IPS-18a (cell line): ENCODE results near the gene SMIM14.
A peak's percentile ranks its signal among the peaks of the same experiment; 100 is the strongest.
"Not testable (repeated sequence)": the region's sequence is repeated elsewhere in the genome, so short reads cannot be mapped to it uniquely, and the experiment has no call there.

Source experiments
- H3K27ac ChIP-seq: one replicate; pipeline ENCODE4 v1.5.1; 2013; ENCODE audit warnings: low read length
- H3K27me3 ChIP-seq: one replicate; pipeline ENCODE4 v1.6.1; 2013; ENCODE audit warnings: mild to moderate bottlenecking, low read length; ENCODE audit not compliant: control insufficient read depth, insufficient read depth
- H3K36me3 ChIP-seq: one replicate; pipeline ENCODE4 v1.6.1; 2013; ENCODE audit warnings: low read depth, low read length; ENCODE audit not compliant: control insufficient read depth
- H3K4me1 ChIP-seq: one replicate; pipeline ENCODE4 v1.6.1; 2013; ENCODE audit warnings: low read depth, low read length; ENCODE audit not compliant: control insufficient read depth
- H3K4me3 ChIP-seq: one replicate; pipeline ENCODE4 v1.5.1; 2013; ENCODE audit warnings: low read length
- H3K9ac ChIP-seq: one replicate; pipeline ENCODE4 v1.6.1; 2013; ENCODE audit warnings: mild to moderate bottlenecking, low read length, moderate library complexity
- H3K9me3 ChIP-seq: one replicate; pipeline ENCODE4 v1.6.1; 2013; ENCODE audit warnings: low read depth, low read length; ENCODE audit not compliant: control insufficient read depth

SMIM14 gene

DNA sequence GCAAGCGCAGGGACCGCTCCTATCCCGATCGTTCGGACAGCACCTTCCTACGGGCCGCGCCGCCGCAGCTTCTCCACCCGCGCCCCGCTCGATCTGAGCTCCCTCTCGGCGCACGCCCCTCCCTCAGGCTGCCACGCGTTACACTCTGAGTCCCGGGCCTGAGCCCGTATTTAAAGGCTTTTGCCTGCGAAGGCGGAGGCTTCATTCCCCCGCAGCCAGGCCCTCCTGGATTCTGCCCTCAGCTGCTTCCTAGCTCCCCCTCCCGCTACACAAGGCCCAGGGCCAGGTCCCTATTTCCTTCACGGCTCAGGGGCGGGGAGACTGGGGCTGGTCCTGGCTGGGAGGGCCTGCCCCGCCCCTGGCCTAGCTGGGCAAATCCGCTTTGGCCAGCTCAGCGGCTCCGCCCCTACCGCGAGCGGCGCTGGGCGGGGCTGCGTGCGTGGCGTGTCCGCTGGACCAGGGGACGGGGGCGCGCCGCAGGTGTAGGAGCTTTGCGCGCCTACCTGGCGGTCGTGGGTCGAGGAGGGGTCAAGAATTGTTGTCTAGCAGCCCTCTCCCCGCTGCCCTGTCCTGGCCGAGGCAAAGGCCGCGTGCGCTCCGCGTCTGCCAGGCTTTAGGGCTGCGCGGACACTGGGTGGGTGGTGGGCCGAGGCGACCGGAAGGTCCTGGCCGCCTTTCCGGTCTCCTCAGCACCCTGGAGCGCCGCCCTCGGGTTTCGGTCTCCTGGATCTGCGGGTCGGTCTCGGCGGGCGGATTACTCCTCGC, 111.2 kb downstream of the SMIM14 start, which contains the start of gene UGDH:
Gene UGDH, minus strand, starts transcription at position 144 of the 765 bp plus-strand sequence. CDS start 5,927 bp downstream, outside the sequence.
- Histone ChIP-seq H3K9me3 (peaks cover 8% of the 10 kb centered on the region), H3K36me3 (peaks cover 6% of the 10 kb centered on the region), H3K27ac (peak within 1 kb of the TSS; percentile 16), H3K27me3 (no peaks in the 10 kb centered on the region), H3K4me1 (peaks cover 4% of the 10 kb centered on the region), H3K9ac (peak within 1 kb of the TSS; percentile 83), H3K4me3 (peak within 1 kb of the TSS; percentile 90)

DNA sequence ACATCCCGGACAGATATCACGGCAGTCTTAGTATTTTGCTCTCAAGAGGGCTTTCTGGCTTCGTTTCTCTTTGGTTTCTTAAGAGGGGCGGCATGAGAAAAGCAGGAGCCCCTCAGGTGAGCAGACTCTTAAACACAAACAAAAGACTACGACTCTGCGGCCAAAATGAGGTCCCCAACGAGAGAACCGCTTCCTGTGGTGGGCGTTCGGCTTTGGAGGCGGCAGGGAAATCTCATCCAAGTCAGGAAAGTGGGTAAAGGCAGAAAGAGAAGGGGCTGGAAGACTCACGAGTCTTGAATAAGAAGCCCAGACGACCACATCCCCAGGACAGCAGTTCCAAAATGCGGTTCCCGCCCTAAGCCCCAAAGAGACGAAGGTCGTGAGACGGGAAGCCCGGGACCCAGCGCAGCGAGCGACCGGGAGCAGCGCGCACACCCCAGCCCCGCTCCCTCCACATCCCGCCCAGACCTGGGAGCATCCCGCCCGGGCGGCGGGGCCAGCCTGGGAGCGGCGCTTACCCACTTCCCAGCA, 111.8 kb downstream of the SMIM14 start:
- Histone ChIP-seq H3K36me3 (no peaks in the 10 kb centered on the region), H3K27ac (peak overlapping the region; percentile 8), H3K9ac (peak overlapping the region; percentile 83), H3K4me3 (peak overlapping the region; percentile 90), H3K9me3 (peaks cover 8% of the 10 kb centered on the region), H3K4me1 (peaks cover 4% of the 10 kb centered on the region), H3K27me3 (no peaks in the 10 kb centered on the region)

DNA sequence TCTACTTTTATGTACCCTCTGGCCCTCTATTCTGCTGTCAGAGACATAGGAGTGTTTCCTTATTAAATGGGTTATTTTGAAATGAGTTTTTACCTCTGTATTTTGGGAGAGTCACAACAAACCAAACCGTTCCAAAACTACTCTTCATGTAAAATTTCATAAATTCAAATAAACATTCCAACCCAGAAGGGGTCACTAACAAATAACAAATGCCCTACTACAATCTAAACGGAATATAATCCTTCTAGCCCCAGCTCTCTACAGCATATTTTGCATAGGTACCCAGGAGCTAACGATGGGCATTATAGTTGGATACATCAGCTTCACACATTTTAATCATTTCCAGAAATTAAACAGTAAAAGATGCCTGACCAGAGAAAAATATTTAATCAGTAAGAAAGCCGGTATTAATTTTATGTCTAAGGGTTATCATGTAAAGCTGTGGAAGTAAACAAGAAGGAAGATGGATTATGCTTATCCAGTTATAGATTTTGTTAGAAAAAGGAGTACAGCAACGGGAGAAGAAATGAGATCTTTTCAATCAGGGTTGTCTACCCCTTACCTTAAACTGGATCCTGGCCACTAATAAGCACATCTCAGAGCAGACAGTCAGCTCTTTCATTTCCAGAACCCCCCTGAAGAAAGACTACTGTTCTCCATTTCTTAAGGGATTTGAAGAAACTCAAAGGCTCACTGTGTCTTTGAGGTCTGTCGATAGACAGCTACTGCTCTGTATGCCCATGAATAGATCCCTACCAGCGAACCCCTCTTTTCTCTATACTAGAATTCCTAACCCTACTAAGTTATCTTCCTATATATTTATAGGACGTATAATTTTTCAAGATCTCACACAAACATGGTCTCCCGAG, 112.6 kb downstream of the SMIM14 start:
- Histone ChIP-seq H3K9ac (peak overlapping the region; percentile 83), H3K27ac (no peak overlapping the region), H3K9me3 (peaks cover 8% of the 10 kb centered on the region), H3K36me3 (no peaks in the 10 kb centered on the region), H3K27me3 (no peaks in the 10 kb centered on the region), H3K4me1 (peaks cover 4% of the 10 kb centered on the region), H3K4me3 (peak overlapping the region; percentile 90)

DNA sequence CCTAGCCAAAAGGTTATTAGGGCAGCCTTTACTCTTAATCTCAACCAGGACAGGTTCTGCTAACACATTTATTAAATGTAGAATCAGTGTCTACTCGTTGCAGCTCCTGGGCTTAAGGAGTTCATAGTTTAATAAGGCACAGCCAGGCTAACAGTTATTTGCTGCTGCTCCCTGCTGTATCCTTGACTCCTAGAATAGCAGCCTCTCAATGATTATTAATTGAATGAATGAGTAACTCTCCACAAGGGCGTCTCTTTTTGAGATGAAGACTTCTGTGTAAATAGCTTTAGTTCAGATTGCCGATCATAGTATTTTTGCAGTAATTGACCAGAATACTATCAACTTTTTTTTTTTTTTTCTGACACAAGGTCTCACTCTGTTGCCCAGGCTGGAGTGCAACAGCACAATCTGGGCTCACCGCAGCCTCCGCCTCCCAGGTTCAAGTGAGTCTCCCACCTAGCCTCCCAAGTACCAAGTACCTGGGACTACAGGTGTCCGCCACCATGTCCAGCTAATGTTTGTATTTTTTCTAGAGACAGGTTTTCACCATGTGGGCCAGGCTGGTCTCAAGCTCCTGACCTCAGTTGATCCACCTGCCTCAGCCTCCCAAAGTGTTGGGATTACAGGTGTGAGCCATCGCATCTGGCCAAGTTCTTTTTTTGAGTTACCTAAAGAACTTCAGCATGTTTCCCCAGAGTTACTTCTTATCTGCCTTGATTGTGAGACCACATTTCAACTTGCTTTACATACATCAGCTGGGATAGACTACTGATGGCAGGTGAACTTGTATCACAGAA, 114.3 kb downstream of the SMIM14 start:
- Histone ChIP-seq H3K4me3 (no peak overlapping the region), H3K9me3 (no peaks in the 10 kb centered on the region), H3K36me3 (no peaks in the 10 kb centered on the region), H3K27ac (no peak overlapping the region), H3K9ac (no peak overlapping the region), H3K4me1 (peaks cover 4% of the 10 kb centered on the region), H3K27me3 (no peaks in the 10 kb centered on the region)

DNA sequence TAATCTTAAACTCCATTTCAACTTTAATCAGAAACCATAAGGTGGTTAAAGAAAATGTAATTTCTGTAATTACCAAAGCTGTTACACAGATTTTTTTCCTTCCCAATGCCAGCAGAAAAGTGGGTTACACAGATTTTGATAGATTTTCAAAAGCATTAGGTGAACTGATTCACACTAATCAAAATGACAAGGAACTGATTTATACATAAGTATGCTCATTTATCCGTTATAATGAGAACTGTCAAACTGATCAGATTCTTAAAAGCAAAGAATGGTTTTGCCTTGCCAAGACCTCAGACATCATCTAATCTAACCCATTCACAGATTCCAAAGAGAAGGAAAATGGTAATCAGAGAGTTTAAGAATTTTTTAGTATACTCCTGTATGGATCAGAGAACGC, 116.6 kb downstream of the SMIM14 start:
- peaks cover 11% of the 10 kb centered on the region for H3K36me3 ChIP-seq
- H3K27ac ChIP-seq = no peak overlapping the region
- no peak overlapping the region for H3K4me3 ChIP-seq
- no peak overlapping the region for H3K9ac ChIP-seq
- H3K9me3 ChIP-seq = no peaks in the 10 kb centered on the region
- peaks cover 4% of the 10 kb centered on the region for H3K4me1 ChIP-seq
- H3K27me3 ChIP-seq = no peaks in the 10 kb centered on the region

DNA sequence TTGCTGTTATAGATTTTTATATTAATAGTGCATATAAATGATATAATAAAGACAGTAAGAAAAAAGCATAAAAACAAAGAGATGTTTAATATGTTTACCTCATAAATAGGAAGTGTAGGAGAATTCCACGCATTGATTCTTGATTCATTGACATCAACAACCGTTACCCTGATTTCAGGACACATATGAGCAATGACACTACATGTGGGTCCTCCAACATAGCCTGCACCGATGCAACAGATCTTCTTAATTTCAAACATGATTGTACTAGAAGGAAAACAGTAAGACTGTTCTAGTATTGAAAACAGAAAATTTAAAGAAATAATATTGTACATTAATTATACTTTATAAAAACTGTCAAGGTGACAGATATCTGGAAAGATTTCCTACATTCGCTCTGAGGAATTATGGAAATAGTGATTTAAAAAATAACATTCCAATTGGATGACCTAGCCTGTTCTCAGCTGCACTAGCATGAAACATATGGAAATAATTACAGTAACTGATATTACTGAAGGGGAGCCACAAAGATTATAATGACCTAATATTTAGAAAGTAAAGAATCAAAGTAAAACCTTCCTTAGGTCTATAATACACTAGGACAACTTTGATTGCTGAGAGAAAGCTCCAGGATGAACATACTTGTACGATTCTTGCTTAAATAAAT, 117.3 kb downstream of the SMIM14 start:
- Histone ChIP-seq H3K4me1 (peaks cover 4% of the 10 kb centered on the region), H3K4me3 (no peak overlapping the region), H3K36me3 (peaks cover 11% of the 10 kb centered on the region), H3K27me3 (no peaks in the 10 kb centered on the region), H3K9me3 (no peaks in the 10 kb centered on the region), H3K9ac (no peak overlapping the region), H3K27ac (no peak overlapping the region)

DNA sequence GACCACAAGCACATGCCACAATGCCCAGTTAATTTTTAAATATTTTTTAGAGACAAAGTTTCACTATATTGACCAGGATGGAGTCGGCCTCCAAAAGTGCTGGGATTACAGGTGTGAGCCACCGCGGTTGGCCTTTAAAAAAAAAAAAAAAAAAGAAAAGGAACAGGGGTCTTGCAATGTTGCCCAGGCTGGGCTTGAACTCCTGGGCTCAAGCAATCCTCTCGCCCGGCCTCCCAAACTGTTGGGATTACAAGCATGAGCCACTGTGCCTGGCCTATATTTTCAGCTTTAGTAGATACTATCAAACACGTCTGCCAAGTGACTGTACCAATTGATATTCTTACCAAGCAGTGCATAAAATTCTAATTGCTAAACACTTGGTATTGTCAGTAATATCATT, 120.2 kb downstream of the SMIM14 start:
- no peaks in the 10 kb centered on the region for H3K9me3 ChIP-seq
- no peak overlapping the region for H3K27ac ChIP-seq
- no peak overlapping the region for H3K4me3 ChIP-seq
- no peaks in the 10 kb centered on the region for H3K4me1 ChIP-seq
- no peak overlapping the region for H3K9ac ChIP-seq
- no peaks in the 10 kb centered on the region for H3K27me3 ChIP-seq
- peaks cover 18% of the 10 kb centered on the region for H3K36me3 ChIP-seq

DNA sequence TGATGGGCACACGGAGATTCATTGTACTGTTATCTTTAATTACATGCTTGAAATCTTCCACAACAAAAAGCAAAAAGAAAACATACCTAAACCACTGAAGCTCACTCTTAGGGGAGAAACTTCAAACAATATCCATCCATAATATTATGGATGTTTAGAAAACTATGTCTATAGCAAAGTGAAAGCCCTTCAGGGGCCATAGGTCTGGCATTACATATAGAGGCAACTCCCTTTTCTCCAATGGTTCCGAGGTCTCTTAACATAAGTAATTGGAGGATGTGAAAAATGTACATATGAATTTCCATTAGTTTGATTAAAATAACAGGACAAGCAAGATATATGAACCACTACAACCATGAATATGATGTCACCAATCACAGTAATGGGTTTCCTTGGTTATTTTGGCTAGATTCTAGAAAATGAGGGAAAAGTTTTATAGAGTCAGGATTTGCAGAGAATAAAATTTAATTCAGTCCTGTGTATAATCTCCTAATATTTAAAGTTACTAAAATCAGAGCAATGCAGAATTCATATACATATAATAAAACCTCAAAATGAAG, 122.2 kb downstream of the SMIM14 start:
- no peaks in the 10 kb centered on the region for H3K4me1 ChIP-seq
- H3K27me3 ChIP-seq = no peaks in the 10 kb centered on the region
- H3K4me3 ChIP-seq = no peak overlapping the region
- H3K9ac ChIP-seq = no peak overlapping the region
- no peak overlapping the region for H3K27ac ChIP-seq
- peaks cover 31% of the 10 kb centered on the region for H3K36me3 ChIP-seq
- H3K9me3 ChIP-seq = no peaks in the 10 kb centered on the region

DNA sequence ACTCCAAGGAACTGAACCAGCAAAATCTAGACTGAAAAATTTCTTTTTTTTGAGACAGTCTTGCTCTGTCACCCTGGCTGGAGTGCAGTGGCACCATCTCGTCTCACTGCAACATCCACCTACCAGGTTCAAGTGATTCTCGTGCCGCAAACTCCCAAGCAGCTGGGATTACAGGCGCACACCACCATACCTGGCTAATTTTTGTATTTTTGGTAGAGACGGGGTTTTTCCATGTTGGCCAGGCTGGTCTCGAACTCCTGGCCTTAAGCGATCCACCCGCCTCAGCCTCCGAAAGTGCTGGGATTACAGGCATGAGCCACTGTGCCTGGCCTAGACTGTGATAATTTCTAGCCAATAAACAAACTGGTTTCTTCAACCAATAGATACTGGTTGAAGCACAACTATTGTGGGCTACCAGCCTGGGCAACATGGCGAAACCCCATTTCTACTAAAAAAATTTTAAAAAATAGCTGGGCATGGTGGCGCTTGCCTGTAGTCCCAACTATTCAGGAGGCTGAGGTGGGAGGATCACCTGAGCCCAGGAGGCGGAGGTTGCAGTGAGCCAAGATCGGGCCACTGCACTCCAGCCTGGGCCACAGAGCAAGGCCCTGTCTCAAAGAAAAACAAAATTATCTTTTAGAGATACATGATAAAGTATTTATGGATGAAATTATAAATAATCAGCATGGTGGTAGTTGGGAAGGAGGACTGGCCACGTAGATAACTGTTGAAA, 122.8 kb downstream of the SMIM14 start:
- not testable (repeated sequence) for H3K27ac ChIP-seq
- H3K36me3 ChIP-seq = peaks cover 31% of the 10 kb centered on the region

DNA sequence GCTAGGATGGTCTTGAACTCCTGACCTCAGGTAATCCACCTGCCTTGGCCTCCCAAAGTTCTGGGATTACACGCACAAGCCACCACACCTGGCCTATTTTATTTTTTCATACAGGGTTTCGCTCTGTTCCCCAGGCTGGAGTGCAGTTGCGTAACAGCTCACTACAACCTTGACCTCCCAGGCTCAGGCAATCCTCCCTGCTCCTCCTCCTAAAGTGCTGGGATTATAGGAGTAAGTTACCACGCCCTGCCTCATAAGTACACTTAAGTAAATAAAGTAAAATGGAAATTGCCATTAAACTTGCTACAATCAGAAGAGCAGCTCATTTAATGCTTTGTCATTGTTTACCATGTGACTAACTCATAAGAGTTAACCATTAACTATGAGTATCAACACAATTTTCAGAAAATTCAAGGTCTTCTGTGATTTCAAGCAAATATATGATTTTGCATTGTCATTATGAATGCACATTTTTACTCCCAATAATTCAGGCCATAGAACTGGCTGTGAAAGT, 123.7 kb downstream of the SMIM14 start:
- H3K36me3 ChIP-seq = peaks cover 40% of the 10 kb centered on the region

More for the DNA sequence above, 122.8 kb downstream of the SMIM14 start:
- not testable (repeated sequence) for H3K9ac ChIP-seq, H3K4me1 ChIP-seq, H3K9me3 ChIP-seq, H3K4me3 ChIP-seq, H3K27me3 ChIP-seq

More for the DNA sequence above, 123.7 kb downstream of the SMIM14 start:
- Histone ChIP-seq H3K9ac (no peak overlapping the region), H3K4me3 (no peak overlapping the region), H3K27ac (no peak overlapping the region), H3K4me1 (no peaks in the 10 kb centered on the region), H3K27me3 (no peaks in the 10 kb centered on the region), H3K9me3 (no peaks in the 10 kb centered on the region)
